NCI-H1048 (cell line): ENCODE measurements around the gene GATD1.

ENCODE experiments used
- DNase-seq: peaks from one replicate; lab custom pipeline; 2025; lab: John Stamatoyannopoulos, UW

Gene GATD1

GRCh38 chr11:778976-779954 is 2.0 kb upstream of the GATD1 start:
- no peak for DNase-seq

GRCh38 chr11:776561-777287 is 563 bp downstream of the GATD1 start:
- DNase-seq: no peak

- no peak for DNase-seq
Measured at GRCh38 chr11:776263-776560, 1.1 kb downstream of the GATD1 start.

GRCh38 chr11:774873-775592 is 2.3 kb downstream of the GATD1 start:
- no peak for DNase-seq

GRCh38 chr11:773830-774229 is 3.5 kb downstream of the GATD1 start:
- no peak for DNase-seq

GRCh38 chr11:773425-773824 is 3.9 kb downstream of the GATD1 start:
- no peak for DNase-seq

- no peak for DNase-seq
Measured at GRCh38 chr11:772429-773390, 4.6 kb downstream of the GATD1 start.

- DNase-seq: no peak
Measured at GRCh38 chr11:771617-772204, 5.6 kb downstream of the GATD1 start.

GRCh38 chr11:770642-771616 is 6.4 kb downstream of the GATD1 start:
- no peak for DNase-seq

- DNase-seq: no peak
Measured at GRCh38 chr11:769887-770641, 7.2 kb downstream of the GATD1 start.

- no peak for DNase-seq
Measured at GRCh38 chr11:767238-767637, 10.0 kb downstream of the GATD1 start.

GRCh38 chr11:766936-767210 is 10.4 kb downstream of the GATD1 start:
- DNase-seq: no peak

GRCh38 chr11:766106-766935 is 11.0 kb downstream of the GATD1 start:
- no peak for DNase-seq

GRCh38 chr11:765802-766091 is 11.5 kb downstream of the GATD1 start:
- DNase-seq: no peak

- DNase-seq: no peak
Measured at GRCh38 chr11:765025-765801, 12.1 kb downstream of the GATD1 start.

- no peak for DNase-seq
Measured at GRCh38 chr11:764322-765024, 12.8 kb downstream of the GATD1 start.
